ENCODE results near the gene VTN. TPM values are rescaled to one million over a fixed set of nuclear protein-coding genes. Genes with fewer than 3 reads are reported as not detected.

The VTN gene
- polyA plus RNA-seq, 1 donor from 2014 or later = 1.5 TPM

DNA sequence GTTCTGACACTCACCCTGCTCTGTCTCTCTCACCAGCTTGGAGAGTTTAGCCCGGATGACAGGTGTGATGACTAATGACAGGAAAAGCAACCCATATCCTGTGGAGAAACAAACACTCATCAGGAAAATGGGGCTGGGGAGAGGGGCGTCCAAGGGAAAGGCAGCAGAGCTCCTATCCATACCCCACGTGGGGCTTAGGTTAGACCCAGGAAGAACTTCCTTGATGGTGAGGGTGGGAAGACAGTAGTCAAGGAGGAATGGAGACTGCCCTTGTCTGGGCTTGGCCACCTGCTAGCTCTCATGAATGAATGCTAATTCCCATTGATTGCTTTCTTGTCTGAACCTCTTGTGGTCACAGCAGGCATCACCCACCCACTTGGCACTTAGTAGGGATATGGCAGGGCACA, 32.1 kb upstream of the VTN start:
- H4K20me1 ChIP-seq (ENCODE audit: insufficient read depth) = no peaks in the 10 kb centered on the region
- no peak overlapping the region for H3K4me2 ChIP-seq (ENCODE audit: low read length)
- no peak overlapping the region for H3K27ac ChIP-seq (ENCODE audit: low read length)

DNA sequence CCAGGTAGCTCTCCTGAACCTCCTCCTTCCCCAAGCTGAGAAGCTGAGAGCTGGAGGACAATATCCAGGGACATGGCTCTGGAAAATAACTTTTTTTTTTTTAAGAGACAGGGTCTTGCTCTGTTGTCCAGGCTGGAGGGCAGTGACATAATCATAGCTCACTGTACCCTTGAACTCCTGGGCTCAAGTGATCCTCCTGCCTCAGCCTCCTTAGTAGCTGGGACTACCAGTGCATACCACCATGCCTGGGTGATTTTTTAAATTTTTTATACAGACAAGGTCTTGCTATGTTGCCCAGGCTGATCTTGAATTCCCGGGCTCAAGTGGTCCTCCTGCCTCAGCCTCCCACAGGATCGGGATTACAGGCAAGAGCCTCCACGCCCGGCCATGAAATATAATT, 29.7 kb upstream of the VTN start:
- no peak overlapping the region for H3K4me3 ChIP-seq (ENCODE audit: low read length)
- H3K9ac ChIP-seq (ENCODE audit: low read length) = no peak overlapping the region
- no peaks in the 10 kb centered on the region for H3K9me2 ChIP-seq (ENCODE audit: insufficient read depth, low read length)
- TF ChIP-seq, protein P1, sequence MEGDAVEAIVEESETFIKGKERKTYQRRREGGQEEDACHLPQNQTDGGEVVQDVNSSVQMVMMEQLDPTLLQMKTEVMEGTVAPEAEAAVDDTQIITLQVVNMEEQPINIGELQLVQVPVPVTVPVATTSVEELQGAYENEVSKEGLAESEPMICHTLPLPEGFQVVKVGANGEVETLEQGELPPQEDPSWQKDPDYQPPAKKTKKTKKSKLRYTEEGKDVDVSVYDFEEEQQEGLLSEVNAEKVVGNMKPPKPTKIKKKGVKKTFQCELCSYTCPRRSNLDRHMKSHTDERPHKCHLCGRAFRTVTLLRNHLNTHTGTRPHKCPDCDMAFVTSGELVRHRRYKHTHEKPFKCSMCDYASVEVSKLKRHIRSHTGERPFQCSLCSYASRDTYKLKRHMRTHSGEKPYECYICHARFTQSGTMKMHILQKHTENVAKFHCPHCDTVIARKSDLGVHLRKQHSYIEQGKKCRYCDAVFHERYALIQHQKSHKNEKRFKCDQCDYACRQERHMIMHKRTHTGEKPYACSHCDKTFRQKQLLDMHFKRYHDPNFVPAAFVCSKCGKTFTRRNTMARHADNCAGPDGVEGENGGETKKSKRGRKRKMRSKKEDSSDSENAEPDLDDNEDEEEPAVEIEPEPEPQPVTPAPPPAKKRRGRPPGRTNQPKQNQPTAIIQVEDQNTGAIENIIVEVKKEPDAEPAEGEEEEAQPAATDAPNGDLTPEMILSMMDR (IDR thresholded peaks at IDR 0.05; ENCODE audit: poor library complexity, severe bottlenecking) = no peak
- no peak for TF ChIP-seq EZH2 (IDR thresholded peaks at IDR 0.05; ENCODE audit: borderline replicate concordance, insufficient read depth, low read length, poor library complexity, severe bottlenecking)
- no peak for TF ChIP-seq MXI1 (conservative IDR thresholded peaks at IDR 0.05; ENCODE audit: poor library complexity, severe bottlenecking)
- no peak for TF ChIP-seq TAF1 (IDR thresholded peaks at IDR 0.05; ENCODE audit: low read depth)
- no peak for TF ChIP-seq RAD21 (conservative IDR thresholded peaks at IDR 0.05)
- TF ChIP-seq, protein P2, sequence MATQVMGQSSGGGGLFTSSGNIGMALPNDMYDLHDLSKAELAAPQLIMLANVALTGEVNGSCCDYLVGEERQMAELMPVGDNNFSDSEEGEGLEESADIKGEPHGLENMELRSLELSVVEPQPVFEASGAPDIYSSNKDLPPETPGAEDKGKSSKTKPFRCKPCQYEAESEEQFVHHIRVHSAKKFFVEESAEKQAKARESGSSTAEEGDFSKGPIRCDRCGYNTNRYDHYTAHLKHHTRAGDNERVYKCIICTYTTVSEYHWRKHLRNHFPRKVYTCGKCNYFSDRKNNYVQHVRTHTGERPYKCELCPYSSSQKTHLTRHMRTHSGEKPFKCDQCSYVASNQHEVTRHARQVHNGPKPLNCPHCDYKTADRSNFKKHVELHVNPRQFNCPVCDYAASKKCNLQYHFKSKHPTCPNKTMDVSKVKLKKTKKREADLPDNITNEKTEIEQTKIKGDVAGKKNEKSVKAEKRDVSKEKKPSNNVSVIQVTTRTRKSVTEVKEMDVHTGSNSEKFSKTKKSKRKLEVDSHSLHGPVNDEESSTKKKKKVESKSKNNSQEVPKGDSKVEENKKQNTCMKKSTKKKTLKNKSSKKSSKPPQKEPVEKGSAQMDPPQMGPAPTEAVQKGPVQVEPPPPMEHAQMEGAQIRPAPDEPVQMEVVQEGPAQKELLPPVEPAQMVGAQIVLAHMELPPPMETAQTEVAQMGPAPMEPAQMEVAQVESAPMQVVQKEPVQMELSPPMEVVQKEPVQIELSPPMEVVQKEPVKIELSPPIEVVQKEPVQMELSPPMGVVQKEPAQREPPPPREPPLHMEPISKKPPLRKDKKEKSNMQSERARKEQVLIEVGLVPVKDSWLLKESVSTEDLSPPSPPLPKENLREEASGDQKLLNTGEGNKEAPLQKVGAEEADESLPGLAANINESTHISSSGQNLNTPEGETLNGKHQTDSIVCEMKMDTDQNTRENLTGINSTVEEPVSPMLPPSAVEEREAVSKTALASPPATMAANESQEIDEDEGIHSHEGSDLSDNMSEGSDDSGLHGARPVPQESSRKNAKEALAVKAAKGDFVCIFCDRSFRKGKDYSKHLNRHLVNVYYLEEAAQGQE (IDR thresholded peaks at IDR 0.05; ENCODE audit: borderline replicate concordance) = no peak
- TF ChIP-seq POLR2AphosphoS5 (IDR thresholded peaks at IDR 0.05) = no peak
- TF ChIP-seq SMC3 (conservative IDR thresholded peaks at IDR 0.05; ENCODE audit: poor library complexity) = no peak
- no peak for TF ChIP-seq EP300 (conservative IDR thresholded peaks at IDR 0.05; ENCODE audit: poor library complexity, severe bottlenecking)
- no peaks in the 10 kb centered on the region for H3K9me3 ChIP-seq (ENCODE audit: low read length)
- H3F3A ChIP-seq (ENCODE audit: insufficient read depth, low read length, poor library complexity, severe bottlenecking) = no peaks in the 10 kb centered on the region
- no peaks in the 10 kb centered on the region for H3K27me3 ChIP-seq (ENCODE audit: insufficient read depth, low read depth, low read length)
- H3K27ac ChIP-seq (ENCODE audit: low read length) = no peak overlapping the region
- H3K79me2 ChIP-seq (replicated peaks; ENCODE audit: insufficient read depth, low read length) = no peaks in the 10 kb centered on the region
- H3K4me2 ChIP-seq (ENCODE audit: low read length) = no peak overlapping the region
- H4K20me1 ChIP-seq (ENCODE audit: insufficient read depth) = no peaks in the 10 kb centered on the region
- H2AFZ ChIP-seq (ENCODE audit: low read depth, low read length) = no peak overlapping the region
- no peaks in the 10 kb centered on the region for H3K36me3 ChIP-seq (ENCODE audit: insufficient read depth, low read length)

More for the DNA sequence above, 32.1 kb upstream of the VTN start:
- Histone ChIP-seq H3K27me3 (ENCODE audit: insufficient read depth, low read depth, low read length) (no peaks in the 10 kb centered on the region), H3K9ac (ENCODE audit: low read length) (no peak overlapping the region), H3K36me3 (ENCODE audit: insufficient read depth, low read length) (no peaks in the 10 kb centered on the region), H3K79me2 (replicated peaks; ENCODE audit: insufficient read depth, low read length) (no peaks in the 10 kb centered on the region), H3K9me2 (ENCODE audit: insufficient read depth, low read length) (no peaks in the 10 kb centered on the region), H3K9me3 (ENCODE audit: low read length) (no peaks in the 10 kb centered on the region), H3K4me3 (ENCODE audit: low read length) (no peak overlapping the region), H3F3A (ENCODE audit: insufficient read depth, low read length, poor library complexity, severe bottlenecking) (peaks cover 4% of the 10 kb centered on the region), H2AFZ (ENCODE audit: low read depth, low read length) (no peak overlapping the region)
- TF ChIP-seq RAD21 (conservative IDR thresholded peaks at IDR 0.05) (no peak), POLR2AphosphoS5 (IDR thresholded peaks at IDR 0.05) (no peak), TAF1 (IDR thresholded peaks at IDR 0.05; ENCODE audit: low read depth) (no peak), MXI1 (conservative IDR thresholded peaks at IDR 0.05; ENCODE audit: poor library complexity, severe bottlenecking) (no peak), EZH2 (IDR thresholded peaks at IDR 0.05; ENCODE audit: borderline replicate concordance, insufficient read depth, low read length, poor library complexity, severe bottlenecking) (no peak), SMC3 (conservative IDR thresholded peaks at IDR 0.05; ENCODE audit: poor library complexity) (no peak)
- TF ChIP-seq, protein P2 (IDR thresholded peaks at IDR 0.05; ENCODE audit: borderline replicate concordance) = no peak
- TF ChIP-seq, protein P1 (IDR thresholded peaks at IDR 0.05; ENCODE audit: poor library complexity, severe bottlenecking) = no peak
